Stimulated activated memory B cell treated with anti-CD40 and anti-IgM and Interleukin-4, amounts not matched to agents 10 μg/mL and 1 μg/mL and 100 μg/mL, for 72 hours (primary cell): ENCODE data around the gene GULP1.
"Not testable (repeated sequence)": the region's sequence is repeated elsewhere in the genome, so short reads cannot be mapped to it uniquely, and the experiment has no call there.

Experiments used
- ATAC-seq: fragments of 150-1000 bp; cut with Tn5 transposase; 2 replicates; pipeline ENCODE4 v1.10.0; 2021
- H3K27ac Mint-ChIP-seq: one replicate; pipeline ENCODE4 v1.8.0; 2022; ENCODE audit warnings: mild to moderate bottlenecking, mixed read lengths
- H3K27me3 Mint-ChIP-seq: one replicate; pipeline ENCODE4 v1.8.0; 2022; ENCODE audit warnings: mixed read lengths
- H3K36me3 Mint-ChIP-seq: one replicate; pipeline ENCODE4 v1.8.0; 2022; ENCODE audit warnings: mixed read lengths
- H3K4me1 Mint-ChIP-seq: one replicate; pipeline ENCODE4 v1.8.0; 2022; ENCODE audit warnings: mixed read lengths
- H3K4me3 Mint-ChIP-seq: one replicate; pipeline ENCODE4 v1.8.0; 2022; ENCODE audit warnings: mild to moderate bottlenecking, moderate library complexity, mixed read lengths
- H3K9me3 Mint-ChIP-seq: one replicate; pipeline ENCODE4 v1.8.0; 2022; ENCODE audit warnings: mixed read lengths

Gene GULP1

GRCh38 chr2:188280811-188281222 lies 10.9 kb upstream of the GULP1 start:
- Mint-ChIP-seq H3K4me1 (no peaks in the 10 kb centered on the region), H3K36me3 (no peaks in the 10 kb centered on the region), H3K4me3 (no peak overlapping the region), H3K27me3 (no peaks in the 10 kb centered on the region), H3K27ac (no peak overlapping the region), H3K9me3 (peaks cover 6% of the 10 kb centered on the region)
- ATAC-seq: no peak

- Mint-ChIP-seq H3K4me1 (no peaks in the 10 kb centered on the region), H3K27me3 (no peaks in the 10 kb centered on the region), H3K27ac (no peak overlapping the region), H3K4me3 (no peak overlapping the region), H3K9me3 (peaks cover 6% of the 10 kb centered on the region), H3K36me3 (no peaks in the 10 kb centered on the region)
- ATAC-seq: no peak
Observed at GRCh38 chr2:188282907-188283306, 8.8 kb upstream of the GULP1 start.

GRCh38 chr2:188284251-188284650 lies 7.4 kb upstream of the GULP1 start:
- not testable (repeated sequence) for H3K9me3 Mint-ChIP-seq, H3K27ac Mint-ChIP-seq, H3K27me3 Mint-ChIP-seq, H3K4me1 Mint-ChIP-seq, H3K36me3 Mint-ChIP-seq, ATAC-seq, H3K4me3 Mint-ChIP-seq

GRCh38 chr2:188285049-188285448 lies 6.6 kb upstream of the GULP1 start:
- Mint-ChIP-seq H3K27me3 (no peaks in the 10 kb centered on the region), H3K27ac (no peak overlapping the region), H3K4me3 (no peak overlapping the region), H3K4me1 (no peaks in the 10 kb centered on the region), H3K36me3 (no peaks in the 10 kb centered on the region), H3K9me3 (peaks cover 6% of the 10 kb centered on the region)
- ATAC-seq: no peak

GRCh38 chr2:188285774-188286173 lies 5.9 kb upstream of the GULP1 start:
- Mint-ChIP-seq H3K36me3 (no peaks in the 10 kb centered on the region), H3K27me3 (no peaks in the 10 kb centered on the region), H3K9me3 (peaks cover 6% of the 10 kb centered on the region), H3K4me1 (no peaks in the 10 kb centered on the region), H3K27ac (no peak overlapping the region), H3K4me3 (no peak overlapping the region)
- no peak for ATAC-seq

GRCh38 chr2:188291142-188291616 lies 495 bp upstream of the GULP1 start:
- Mint-ChIP-seq H3K36me3 (no peaks in the 10 kb centered on the region), H3K9me3 (no peaks in the 10 kb centered on the region), H3K27me3 (peaks cover 28% of the 10 kb centered on the region), H3K4me3 (no peak overlapping the region), H3K4me1 (no peaks in the 10 kb centered on the region), H3K27ac (no peak overlapping the region)
- ATAC-seq: no peak

GRCh38 chr2:188292348-188293239 lies 920 bp downstream of the GULP1 start:
- Mint-ChIP-seq H3K4me3 (no peak overlapping the region), H3K36me3 (no peaks in the 10 kb centered on the region), H3K4me1 (no peaks in the 10 kb centered on the region), H3K9me3 (peaks cover 3% of the 10 kb centered on the region), H3K27me3 (peaks cover 28% of the 10 kb centered on the region), H3K27ac (no peak overlapping the region)
- peak; percentile 50 for ATAC-seq

GRCh38 chr2:188293601-188294351 lies 2.1 kb downstream of the GULP1 start:
- ATAC-seq: no peak
- H3K4me1 Mint-ChIP-seq: no peaks in the 10 kb centered on the region
- peaks cover 28% of the 10 kb centered on the region for H3K27me3 Mint-ChIP-seq
- H3K4me3 Mint-ChIP-seq: no peak overlapping the region
- H3K9me3 Mint-ChIP-seq: peaks cover 4% of the 10 kb centered on the region
- H3K36me3 Mint-ChIP-seq: no peaks in the 10 kb centered on the region
- H3K27ac Mint-ChIP-seq: no peak overlapping the region

GRCh38 chr2:188294352-188294926 lies 2.8 kb downstream of the GULP1 start:
- H3K36me3 Mint-ChIP-seq: no peaks in the 10 kb centered on the region
- no peak overlapping the region for H3K27ac Mint-ChIP-seq
- ATAC-seq: no peak
- H3K4me3 Mint-ChIP-seq: no peak overlapping the region
- peaks cover 7% of the 10 kb centered on the region for H3K9me3 Mint-ChIP-seq
- peaks cover 28% of the 10 kb centered on the region for H3K27me3 Mint-ChIP-seq
- no peaks in the 10 kb centered on the region for H3K4me1 Mint-ChIP-seq

GRCh38 chr2:188295067-188295685 lies 3.5 kb downstream of the GULP1 start:
- no peak overlapping the region for H3K27ac Mint-ChIP-seq
- no peak for ATAC-seq
- peaks cover 28% of the 10 kb centered on the region for H3K27me3 Mint-ChIP-seq
- H3K36me3 Mint-ChIP-seq: no peaks in the 10 kb centered on the region
- peaks cover 7% of the 10 kb centered on the region for H3K9me3 Mint-ChIP-seq
- H3K4me1 Mint-ChIP-seq: no peaks in the 10 kb centered on the region
- no peak overlapping the region for H3K4me3 Mint-ChIP-seq

- H3K4me1 Mint-ChIP-seq: no peaks in the 10 kb centered on the region
- H3K27ac Mint-ChIP-seq: no peak overlapping the region
- no peak for ATAC-seq
- peaks cover 7% of the 10 kb centered on the region for H3K9me3 Mint-ChIP-seq
- no peaks in the 10 kb centered on the region for H3K36me3 Mint-ChIP-seq
- peaks cover 6% of the 10 kb centered on the region for H3K27me3 Mint-ChIP-seq
- H3K4me3 Mint-ChIP-seq: no peak overlapping the region
Observed at GRCh38 chr2:188297978-188298377, 6.3 kb downstream of the GULP1 start.

- ATAC-seq, H3K27ac Mint-ChIP-seq, H3K9me3 Mint-ChIP-seq, H3K4me3 Mint-ChIP-seq, H3K4me1 Mint-ChIP-seq, H3K36me3 Mint-ChIP-seq, H3K27me3 Mint-ChIP-seq: not testable (repeated sequence)
Observed at GRCh38 chr2:188298937-188299371, 7.3 kb downstream of the GULP1 start.

GRCh38 chr2:188303363-188304031 lies 11.8 kb downstream of the GULP1 start:
- ATAC-seq: no peak
- Mint-ChIP-seq H3K36me3 (no peaks in the 10 kb centered on the region), H3K27ac (no peak overlapping the region), H3K27me3 (no peaks in the 10 kb centered on the region), H3K4me1 (no peaks in the 10 kb centered on the region), H3K9me3 (peaks cover 7% of the 10 kb centered on the region), H3K4me3 (no peak overlapping the region)

- Mint-ChIP-seq H3K4me3 (no peak overlapping the region), H3K4me1 (no peaks in the 10 kb centered on the region), H3K27me3 (no peaks in the 10 kb centered on the region), H3K27ac (no peak overlapping the region), H3K36me3 (no peaks in the 10 kb centered on the region), H3K9me3 (peaks cover 3% of the 10 kb centered on the region)
- ATAC-seq: no peak
Observed at GRCh38 chr2:188305271-188305670, 13.6 kb downstream of the GULP1 start.

GRCh38 chr2:188306271-188306670 lies 14.6 kb downstream of the GULP1 start:
- no peaks in the 10 kb centered on the region for H3K36me3 Mint-ChIP-seq
- ATAC-seq: no peak

More at GRCh38 chr2:188306271-188306670, 14.6 kb downstream of the GULP1 start:
- Mint-ChIP-seq H3K4me3 (no peak overlapping the region), H3K4me1 (no peaks in the 10 kb centered on the region), H3K9me3 (peaks cover 3% of the 10 kb centered on the region), H3K27ac (no peak overlapping the region), H3K27me3 (no peaks in the 10 kb centered on the region)
